Keratinocyte (primary cell): ENCODE results near the gene CDC16.

Experiments used
- CTCF ChIP-seq, 3 experiments: IDR thresholded peaks in 1 of 3; conservative IDR thresholded peaks in 1 of 3; optimal IDR thresholded peaks in 1 of 3; 2 replicates in 2 of 3; 3 replicates in 1 of 3; pipeline versions ENCODE3 to v1.5.1; 2011; ENCODE audit warnings: low read length in 3 of 3, mild to moderate bottlenecking in 3 of 3, moderate library complexity in 2 of 3, control low read depth in 1 of 3, inconsistent platforms in 1 of 3; ENCODE audit not compliant: insufficient read depth in 2 of 3; ENCODE audit errors: extremely low read depth in 1 of 3
- EZH2 ChIP-seq: IDR thresholded peaks from one replicate; pipeline ENCODE4 v1.6.1; 2012; ENCODE audit warnings: inconsistent platforms, mild to moderate bottlenecking, low read length, moderate library complexity

GRCh38 chr13:114284680-114285079 lies 50.0 kb downstream of the CDC16 start:
- TF ChIP-seq CTCF (optimal IDR thresholded peaks at IDR 0.05 in 1 of 3, IDR thresholded peaks at IDR 0.05 in 1 of 3, conservative IDR thresholded peaks at IDR 0.05 in 1 of 3; ENCODE audit: extremely low read depth in 1 of 3, insufficient read depth in 2 of 3, low read length in 3 of 3) (no peak), EZH2 (no peak)
